GM10248 (cell line): ENCODE data around the gene SUFU.

Experiments used
- CTCF ChIA-PET: fragments of 300-600 bp; sonication (Branson Sonifier 250); formaldehyde crosslinking; extraction: SDS; loops from one replicate; lab custom pipeline; 2021; ENCODE audit warnings: antibody characterized with exemption; lab: Yijun Ruan, JAX
- POLR2A ChIA-PET: fragments of 350-650 bp; sonication (Branson Sonifier 250); formaldehyde crosslinking; extraction: SDS; loops from one replicate; lab custom pipeline; 2020; ENCODE audit warnings: antibody characterized with exemption; lab: Yijun Ruan, JAX
- DNase-seq: peaks from one replicate; pipeline ENCODE4 v3.0.0; 2012; ENCODE audit errors: extremely low spot score
- TF ChIP-seq, protein P1 (sequence below): IDR thresholded peaks from 2 replicates; pipeline ENCODE4 v1.5.1; 2012; ENCODE audit warnings: mild to moderate bottlenecking, low read depth; ENCODE audit errors: extremely low read depth, missing control alignments, control extremely low read depth

Gene SUFU

DNA sequence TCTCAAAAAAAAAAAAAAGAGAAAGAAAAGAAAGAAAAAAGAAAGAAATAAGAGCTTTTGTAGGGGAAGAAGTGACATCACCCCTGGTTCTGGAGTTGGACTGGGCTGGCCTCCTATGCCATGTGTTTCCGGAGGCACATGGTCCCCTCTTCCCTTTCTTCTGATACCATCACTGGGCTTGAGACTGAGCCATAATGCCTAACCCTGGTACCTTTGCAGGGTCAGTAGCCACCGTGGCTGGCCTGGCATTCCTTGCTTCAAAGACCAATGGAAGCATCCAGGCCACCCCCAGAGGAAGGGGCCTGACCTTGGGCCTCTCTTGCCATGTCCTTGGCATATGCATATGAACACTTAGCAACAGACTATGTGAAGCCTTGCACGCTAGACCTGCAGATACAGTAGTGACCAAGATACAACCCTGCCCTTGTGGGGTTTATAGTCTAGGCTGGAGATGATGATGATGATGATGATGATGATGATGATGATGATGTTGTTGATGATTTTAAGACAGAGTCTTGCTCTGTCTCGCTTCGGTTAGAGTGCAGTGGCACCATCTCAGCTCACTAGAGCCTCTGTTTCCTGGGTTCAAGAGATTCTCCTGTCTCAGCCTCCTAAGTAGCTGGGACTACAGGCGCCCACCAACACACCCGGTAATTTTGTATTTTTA lies 31.8 kb downstream of the SUFU start:
- TF ChIP-seq, protein P1, sequence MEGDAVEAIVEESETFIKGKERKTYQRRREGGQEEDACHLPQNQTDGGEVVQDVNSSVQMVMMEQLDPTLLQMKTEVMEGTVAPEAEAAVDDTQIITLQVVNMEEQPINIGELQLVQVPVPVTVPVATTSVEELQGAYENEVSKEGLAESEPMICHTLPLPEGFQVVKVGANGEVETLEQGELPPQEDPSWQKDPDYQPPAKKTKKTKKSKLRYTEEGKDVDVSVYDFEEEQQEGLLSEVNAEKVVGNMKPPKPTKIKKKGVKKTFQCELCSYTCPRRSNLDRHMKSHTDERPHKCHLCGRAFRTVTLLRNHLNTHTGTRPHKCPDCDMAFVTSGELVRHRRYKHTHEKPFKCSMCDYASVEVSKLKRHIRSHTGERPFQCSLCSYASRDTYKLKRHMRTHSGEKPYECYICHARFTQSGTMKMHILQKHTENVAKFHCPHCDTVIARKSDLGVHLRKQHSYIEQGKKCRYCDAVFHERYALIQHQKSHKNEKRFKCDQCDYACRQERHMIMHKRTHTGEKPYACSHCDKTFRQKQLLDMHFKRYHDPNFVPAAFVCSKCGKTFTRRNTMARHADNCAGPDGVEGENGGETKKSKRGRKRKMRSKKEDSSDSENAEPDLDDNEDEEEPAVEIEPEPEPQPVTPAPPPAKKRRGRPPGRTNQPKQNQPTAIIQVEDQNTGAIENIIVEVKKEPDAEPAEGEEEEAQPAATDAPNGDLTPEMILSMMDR = no peak
- no peak for DNase-seq
- POLR2A ChIA-PET = no interaction called here
- CTCF ChIA-PET = interaction anchor here (1.6 kb wide), 1 partner anchor 13 kb away, joined by 8 read pairs; no protein-coding TSS in a partner anchor

DNA sequence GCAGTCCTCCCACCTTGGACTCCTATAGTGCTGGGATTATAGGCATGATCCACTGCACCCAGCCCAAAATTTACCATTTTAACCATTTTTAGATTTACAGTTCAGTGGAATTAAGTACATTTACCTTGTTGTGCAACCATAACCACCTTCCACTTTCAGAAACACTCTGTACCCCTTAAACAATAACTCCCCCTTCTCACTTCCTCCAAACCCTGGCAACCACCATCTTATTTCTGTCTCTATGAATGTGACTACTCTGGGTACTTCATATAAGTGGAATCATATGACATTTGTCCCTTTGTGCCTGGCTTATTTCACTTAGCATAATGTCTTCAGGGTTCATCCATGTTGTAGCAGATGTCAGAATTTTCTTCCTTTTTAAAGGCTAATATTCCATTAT lies 33.6 kb downstream of the SUFU start:
- DNase-seq = no peak
- TF ChIP-seq, protein P1 = no peak
- POLR2A ChIA-PET = interaction anchor here (0.5 kb wide), 1 partner anchor 17 kb away, joined by 5 read pairs; no protein-coding TSS in a partner anchor
- CTCF ChIA-PET = interaction anchor here (0.6 kb wide), 1 partner anchor 33 kb away, joined by 3 read pairs; the partner anchor contains the start of gene SUFU

DNA sequence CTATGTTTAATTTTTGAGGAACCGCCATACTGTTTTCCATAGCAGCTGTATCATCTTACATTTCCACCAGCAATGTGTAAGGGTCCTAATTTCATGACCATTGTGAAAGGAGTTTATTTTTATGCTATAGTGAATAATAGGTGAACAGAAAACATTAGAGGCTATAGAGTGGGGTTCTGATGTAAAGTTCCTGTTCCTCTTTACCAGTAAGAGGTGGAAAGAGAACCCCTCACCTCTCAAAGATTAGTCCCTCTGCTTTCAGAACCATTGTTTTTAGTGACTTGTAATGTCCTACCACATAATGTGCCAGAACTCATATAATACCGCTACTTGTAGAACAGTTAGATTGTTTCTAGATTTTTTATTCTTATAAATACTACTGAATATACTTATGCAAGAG lies 34.2 kb downstream of the SUFU start:
- no peak for DNase-seq
- ChIA-PET POLR2A (interaction anchor here (0.5 kb wide), 1 partner anchor 17 kb away, joined by 5 read pairs; no protein-coding TSS in a partner anchor), CTCF (interaction anchor here (1.2 kb wide), 1 partner anchor 34 kb away, joined by 3 read pairs; the partner anchor contains the start of gene SUFU)
- TF ChIP-seq, protein P1 = no peak

DNA sequence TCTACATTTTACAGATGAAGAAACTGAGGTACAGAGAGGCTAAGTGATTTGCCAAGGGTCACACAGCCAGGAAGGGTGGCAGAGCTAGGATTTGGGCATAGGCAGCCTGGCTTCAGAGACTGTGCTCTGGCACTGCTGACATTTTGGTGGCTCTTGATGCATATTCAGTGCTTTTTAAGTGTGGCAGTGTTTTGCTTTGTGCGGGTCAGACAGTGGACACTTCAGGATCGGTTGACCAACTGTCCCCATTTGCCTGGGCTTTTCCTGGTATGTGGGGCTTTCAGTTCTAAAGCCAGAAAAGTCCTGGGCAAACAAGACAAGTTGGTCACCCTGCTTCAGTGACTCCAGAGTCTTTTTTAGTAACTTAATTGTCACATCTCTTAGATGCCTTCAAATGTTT lies 35.0 kb downstream of the SUFU start:
- POLR2A ChIA-PET = no interaction called here
- DNase-seq = no peak
- TF ChIP-seq, protein P1 = no peak
- CTCF ChIA-PET = interaction anchor here (1.2 kb wide), 1 partner anchor 34 kb away, joined by 3 read pairs; the partner anchor contains the start of gene SUFU

DNA sequence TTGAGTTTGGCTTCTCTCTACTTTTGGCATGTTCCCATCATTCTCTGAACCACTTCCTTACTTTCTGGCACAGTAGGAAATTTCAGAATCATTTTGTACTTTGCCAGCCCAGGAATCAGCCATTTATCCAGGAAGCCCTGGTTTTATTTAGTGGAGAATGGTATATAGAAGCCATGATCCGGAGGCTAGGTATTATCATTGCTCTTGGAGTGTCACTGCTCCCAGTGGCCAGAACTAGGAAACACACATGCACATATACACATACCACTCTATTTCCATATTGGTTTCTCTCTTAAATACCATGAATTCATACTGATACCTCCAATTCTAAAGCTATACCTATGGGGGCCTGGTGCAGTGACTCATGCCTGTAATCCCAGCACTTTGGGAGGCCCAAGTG lies 36.3 kb downstream of the SUFU start:
- peak; percentile 43 for DNase-seq

GRCh38 chr10:102542800-102543418 lies 39.1 kb downstream of the SUFU start:
- CTCF ChIA-PET = no interaction called here
- TF ChIP-seq, protein P1 = no peak
- DNase-seq = no peak
- POLR2A ChIA-PET = no interaction called here

More for the DNA sequence above, 36.3 kb downstream of the SUFU start:
- POLR2A ChIA-PET = no interaction called here
- CTCF ChIA-PET = interaction anchor here (0.8 to 2.0 kb wide), 9 partner anchors 9 to 37 kb away, joined by 3 to 7 read pairs (median 4); partner anchors contain the start of genes ACTR1A and SUFU
- TF ChIP-seq, protein P1 = peak; percentile 23
